Lower leg skin (tissue), 4 donors: Measurements from ENCODE around the gene MTSS2. TPM values are rescaled to one million over a fixed set of nuclear protein-coding genes. Genes with fewer than 3 reads are reported as not detected.

ENCODE experiments used
- DNase-seq, 2 donors: peaks; one replicate each; pipeline ENCODE4 v3.0.0-alpha.2; 2019; ENCODE audit warnings: low spot score in 2 of 2
- H3K4me3 ChIP-seq: fragments of 200-600 bp; sonication (generic); 2 replicates; pipeline ENCODE4 v1.5.1; 2017; ENCODE audit warnings: mild to moderate bottlenecking, low read depth; ENCODE audit not compliant: poor library complexity, severe bottlenecking
- POLR2A ChIP-seq, 2 donors: fragments of 450-650 bp; IDR thresholded peaks; one replicate each; pipeline ENCODE4 v1.6.1; 2016 to 2017; ENCODE audit warnings: antibody characterized with exemption in 2 of 2, mild to moderate bottlenecking in 1 of 2, moderate library complexity in 1 of 2
- WGBS, 2 donors: methylation state at CpG; one replicate each; pipeline ENCODE4 v1.1.5; 2018; 5-methylcytosine and 5-hydroxymethylcytosine counted together
- intact Hi-C: fragments of 100-400 bp; cut with DNase I; formaldehyde crosslinking; loops from one replicate; pipeline ENCODE4 v1.15.0; 2023; ENCODE audit warnings: low total_unique reads
- total RNA-seq, 4 donors: library from RNA; depleted of rRNA; stranded (reverse); fragments of >200 nt; gene quantifications; one replicate each; pipeline ENCODE4 v1.1.0, GENCODE V29; 2016
- TF ChIP-seq, protein P1 (sequence below), 3 donors: fragments of 450-650 bp; IDR thresholded peaks; one replicate each; pipeline ENCODE4 v1.5.1; 2016; ENCODE audit warnings: antibody characterized with exemption in 3 of 3, mild to moderate bottlenecking in 3 of 3, moderate library complexity in 2 of 3

MTSS2 gene
- total RNA-seq, 4 donors from 2014 or later, result 18.4 to 55.5 (median 25.2) TPM

GRCh38 chr16:70638814-70639792 is 46.8 kb downstream of the MTSS2 start:
- DNase-seq, result no peak
- intact Hi-C loops, result no loop called here
- H3K4me3 ChIP-seq, result no peak overlapping the region
- WGBS, 2 donors, result 42 to 46% methylated on average over 18 of the region's 18 CpGs
- TF ChIP-seq POLR2A (IDR thresholded peaks at IDR 0.05), result no peak
- TF ChIP-seq, protein P1, sequence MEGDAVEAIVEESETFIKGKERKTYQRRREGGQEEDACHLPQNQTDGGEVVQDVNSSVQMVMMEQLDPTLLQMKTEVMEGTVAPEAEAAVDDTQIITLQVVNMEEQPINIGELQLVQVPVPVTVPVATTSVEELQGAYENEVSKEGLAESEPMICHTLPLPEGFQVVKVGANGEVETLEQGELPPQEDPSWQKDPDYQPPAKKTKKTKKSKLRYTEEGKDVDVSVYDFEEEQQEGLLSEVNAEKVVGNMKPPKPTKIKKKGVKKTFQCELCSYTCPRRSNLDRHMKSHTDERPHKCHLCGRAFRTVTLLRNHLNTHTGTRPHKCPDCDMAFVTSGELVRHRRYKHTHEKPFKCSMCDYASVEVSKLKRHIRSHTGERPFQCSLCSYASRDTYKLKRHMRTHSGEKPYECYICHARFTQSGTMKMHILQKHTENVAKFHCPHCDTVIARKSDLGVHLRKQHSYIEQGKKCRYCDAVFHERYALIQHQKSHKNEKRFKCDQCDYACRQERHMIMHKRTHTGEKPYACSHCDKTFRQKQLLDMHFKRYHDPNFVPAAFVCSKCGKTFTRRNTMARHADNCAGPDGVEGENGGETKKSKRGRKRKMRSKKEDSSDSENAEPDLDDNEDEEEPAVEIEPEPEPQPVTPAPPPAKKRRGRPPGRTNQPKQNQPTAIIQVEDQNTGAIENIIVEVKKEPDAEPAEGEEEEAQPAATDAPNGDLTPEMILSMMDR (IDR thresholded peaks at IDR 0.05), result no peak

Other genes with a start within 250 kb of the MTSS2 start
- 10 to 100 TPM in 1 of 4 donors, 1 to 10 TPM in 3; 7.0 to 12.9 (median 9.5) TPM for gene ST3GAL2, start 247.0 kb downstream of the MTSS2 start, total RNA-seq
- 10 to 100 TPM; 17.9 to 31.7 (median 23.4) TPM for gene FCSK, start 231.5 kb downstream of the MTSS2 start, total RNA-seq
- gene COG4, start 162.5 kb downstream of the MTSS2 start, total RNA-seq, result 10 to 100 TPM; 36.0 to 95.7 (median 48.3) TPM
- 100 to 1,000 TPM; 138 to 233 (median 143) TPM for gene SF3B3, start 162.2 kb downstream of the MTSS2 start, total RNA-seq
- 100 to 1,000 TPM in 3 of 4 donors, 10 to 100 TPM in 1; 96.9 to 158 (median 129) TPM for gene IL34, start 39.5 kb downstream of the MTSS2 start, total RNA-seq
- gene VAC14, start 115.1 kb upstream of the MTSS2 start, total RNA-seq, result 10 to 100 TPM; 20.1 to 47.8 (median 39.0) TPM